Endothelial cell of umbilical vein (primary cell): ENCODE measurements around the gene FGF9. TPM values are rescaled to one million over a fixed set of nuclear protein-coding genes. Genes with fewer than 3 reads are reported as not detected.

ENCODE experiments used
- BruUV-seq: library from RNA; stranded (reverse); fragments of 400-500 nt; replicated peaks from 2 replicates; lab custom pipeline; 2021; lab: Mats Ljungman, UMichigan
- CTCF ChIA-PET: fragments of 300-600, 350-600 bp; sonication (Branson Sonifier 250); formaldehyde crosslinking; loops from one replicate; lab custom pipeline; 2021; ENCODE audit warnings: antibody characterized with exemption, inconsistent platforms; lab: Charles Lee
- POLR2A ChIA-PET: fragments of 300-600, 350-600 bp; sonication (Branson Sonifier 250); formaldehyde crosslinking; loops from one replicate; lab custom pipeline; 2021; ENCODE audit warnings: antibody characterized with exemption, inconsistent platforms; lab: Charles Lee
- DNase-seq: peaks from one replicate; pipeline ENCODE4 v3.0.0-alpha.2; 2011; ENCODE audit warnings: low read depth, low spot score
- FAIRE-seq: peaks from 2 replicates; lab custom pipeline; 2011; peaks lifted over from hg19 to GRCh38; lab: Jason Lieb, UNC
- H2AFZ ChIP-seq: 2 replicates; pipeline ENCODE4 v1.6.0; 2012; ENCODE audit warnings: low read depth, low read length, control low read depth, inconsistent platforms
- H3K27ac ChIP-seq: 2 replicates; pipeline ENCODE4 v1.5.1; 2011; ENCODE audit warnings: low read depth, mild to moderate bottlenecking, control low read depth, low read length, moderate library complexity; ENCODE audit not compliant: insufficient read depth
- H3K27me3 ChIP-seq, 2 experiments: 2 replicates each; pipeline versions ENCODE4 v1.6.0 to v1.6.1; 2011; ENCODE audit warnings: low read length in 2 of 2, mixed read lengths in 1 of 2; ENCODE audit not compliant: control insufficient read depth in 2 of 2, insufficient read depth in 2 of 2
- H3K36me3 ChIP-seq, 2 experiments: 2 replicates in 1 of 2; 3 replicates in 1 of 2; pipeline ENCODE4 v1.5.1; 2011; ENCODE audit warnings: low read length in 2 of 2, mild to moderate bottlenecking in 1 of 2, moderate library complexity in 1 of 2; ENCODE audit not compliant: control insufficient read depth in 2 of 2, insufficient read depth in 2 of 2; ENCODE audit errors: extremely low read depth in 1 of 2
- H3K4me1 ChIP-seq: 3 replicates; pipeline ENCODE4 v1.5.1; 2011; ENCODE audit warnings: mild to moderate bottlenecking, low read length; ENCODE audit not compliant: control insufficient read depth, insufficient read depth; ENCODE audit errors: extremely low read depth
- H3K4me2 ChIP-seq: 2 replicates; pipeline ENCODE4 v1.6.1; 2011; ENCODE audit warnings: low read length, control low read depth, mixed read lengths; ENCODE audit not compliant: insufficient read depth
- H3K4me3 ChIP-seq, 3 experiments: fragments of 200-600 bp in 1 of 3; sonication (generic), shearing (Covaris generic) in 1 of 3; replicated peaks in 1 of 3; 2 replicates each; pipeline ENCODE4 v1.5.1; 2011 to 2016; ENCODE audit warnings: control low read depth in 3 of 3, low read length in 3 of 3, mild to moderate bottlenecking in 2 of 3, inconsistent platforms in 1 of 3, low read depth in 1 of 3, moderate library complexity in 1 of 3; ENCODE audit not compliant: insufficient read depth in 1 of 3
- H3K79me2 ChIP-seq: 2 replicates; pipeline ENCODE4 v1.6.0; 2012; ENCODE audit warnings: low read length, inconsistent platforms; ENCODE audit not compliant: control insufficient read depth, insufficient read depth
- H3K9ac ChIP-seq: replicated peaks from 2 replicates; pipeline ENCODE3; 2011; ENCODE audit warnings: low read length, control low read depth; ENCODE audit not compliant: insufficient read depth; ENCODE audit errors: extremely low read depth
- H3K9me1 ChIP-seq: replicated peaks from 3 replicates; pipeline ENCODE4 v1.6.0; 2011; ENCODE audit warnings: mild to moderate bottlenecking, low read length; ENCODE audit not compliant: control insufficient read depth, insufficient read depth; ENCODE audit errors: extremely low read depth
- H3K9me3 ChIP-seq: replicated peaks from 2 replicates; pipeline ENCODE4 v1.5.1; 2012; ENCODE audit warnings: low read length, inconsistent platforms; ENCODE audit not compliant: control insufficient read depth, insufficient read depth
- H4K20me1 ChIP-seq: replicated peaks from 2 replicates; pipeline ENCODE3; 2011; ENCODE audit warnings: mild to moderate bottlenecking, low read length; ENCODE audit not compliant: control insufficient read depth, insufficient read depth; ENCODE audit errors: extremely low read depth
- EZH2 ChIP-seq: IDR thresholded peaks from 2 replicates; pipeline ENCODE4 v1.6.1; 2012; ENCODE audit warnings: borderline replicate concordance, low read depth, mild to moderate bottlenecking, moderate library complexity, low read length, inconsistent platforms; ENCODE audit not compliant: severe bottlenecking
- FOS ChIP-seq: IDR thresholded peaks from 2 replicates; pipeline ENCODE4 v1.6.1; 2011; ENCODE audit warnings: mild to moderate bottlenecking, low read length, moderate library complexity, borderline replicate concordance; ENCODE audit not compliant: insufficient read depth
- GATA2 ChIP-seq: IDR thresholded peaks from 2 replicates; pipeline ENCODE4 v1.7.0; 2011; ENCODE audit warnings: low read depth, mild to moderate bottlenecking, moderate library complexity, mixed read lengths, low read length; ENCODE audit not compliant: insufficient read length, insufficient read depth
- JUN ChIP-seq: IDR thresholded peaks from 2 replicates; pipeline ENCODE4 v1.6.1; 2011; ENCODE audit warnings: borderline replicate concordance, low read depth; ENCODE audit not compliant: insufficient read length, insufficient read depth
- POLR2A ChIP-seq: IDR thresholded peaks from 2 replicates; pipeline ENCODE4 v1.6.1; 2012; ENCODE audit warnings: low read depth, mild to moderate bottlenecking, control low read depth, low read length
- POLR2AphosphoS5 ChIP-seq: IDR thresholded peaks from 2 replicates; pipeline ENCODE4 v1.6.1; 2012; ENCODE audit warnings: low read depth, mild to moderate bottlenecking, control low read depth, low read length, moderate library complexity; ENCODE audit not compliant: insufficient read depth
- dilution Hi-C: fragments of 300-500 bp; cut with MboI; formaldehyde crosslinking; loops from one replicate; pipeline ENCODE4 v1.15.0; 2019; ENCODE audit warnings: low sequenced_read_pairs; ENCODE audit not compliant: extremely low pct_ligation_motif_present
- intact Hi-C: fragments of 100-400 bp; cut with micrococcal nuclease; formaldehyde crosslinking; loops from one replicate; pipeline ENCODE4 v1.10.0; 2022
- polyA plus RNA-seq, 4 experiments: library from polyadenylated mRNA; depleted of rRNA in 3 of 4; stranded (reverse) in 3 of 4; unstranded in 1 of 4; fragments of >200 nt; gene quantifications; 2 replicates each; pipeline versions ENCODE4 v1.2.1 to v1.2.3, GENCODE V29; 2011 to 2012; ENCODE audit warnings: missing spikeins in 1 of 4
- total RNA-seq: library from RNA; stranded (reverse); gene quantifications from 2 replicates; pipeline ENCODE4 v1.2.3, GENCODE V29; 2021
- TF ChIP-seq, protein P1 (sequence below): IDR thresholded peaks from 2 replicates; pipeline ENCODE4 v1.6.1; 2011; ENCODE audit not compliant: insufficient read depth, insufficient read length

FGF9 gene
- total and polyA plus RNA-seq, 2 donors (not counting 3 experiments of a cell fraction or from before 2014, with no cell fraction given) = not detected

GRCh38 chr13:21745307-21745706, 74.4 kb downstream of the FGF9 start:
- FAIRE-seq (no peak), DNase-seq (no peak)

DNA sequence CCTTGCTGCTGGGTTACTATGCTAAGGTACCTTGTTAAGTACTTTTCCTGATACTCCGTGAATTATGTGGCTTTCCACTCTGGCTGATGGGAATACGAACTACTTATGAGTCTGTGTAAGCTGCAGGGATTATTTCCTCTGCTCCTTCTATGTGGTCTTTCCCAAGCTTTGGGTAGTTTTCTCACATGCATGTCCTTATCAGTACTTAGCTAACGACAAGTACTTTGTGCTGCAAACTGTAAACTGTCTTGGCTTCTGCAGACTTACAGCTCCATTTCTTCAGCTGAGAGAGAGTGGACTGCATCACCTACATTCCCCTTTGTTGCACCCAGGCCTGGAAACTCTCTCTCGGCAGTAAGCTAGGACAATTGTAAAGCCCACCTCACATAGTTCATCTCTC, 76.6 kb downstream of the FGF9 start:
- TF ChIP-seq POLR2A = no peak
- no peak for TF ChIP-seq GATA2
- TF ChIP-seq, protein P1, sequence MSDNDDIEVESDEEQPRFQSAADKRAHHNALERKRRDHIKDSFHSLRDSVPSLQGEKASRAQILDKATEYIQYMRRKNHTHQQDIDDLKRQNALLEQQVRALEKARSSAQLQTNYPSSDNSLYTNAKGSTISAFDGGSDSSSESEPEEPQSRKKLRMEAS = no peak
- TF ChIP-seq FOS = no peak
- TF ChIP-seq JUN = no peak
- H3K36me3 ChIP-seq = no peaks in the 10 kb centered on the region
- H2AFZ ChIP-seq = no peak overlapping the region
- intact Hi-C loops (no loop called here), dilution Hi-C loops (no loop called here)
- no TSS peak for BruUV-seq
- POLR2A ChIA-PET = no interaction called here
- H4K20me1 ChIP-seq = no peaks in the 10 kb centered on the region
- no peak for DNase-seq
- no peaks in the 10 kb centered on the region for H3K4me1 ChIP-seq
- no peaks in the 10 kb centered on the region for H3K27me3 ChIP-seq
- no peak overlapping the region for H3K27ac ChIP-seq
- FAIRE-seq = no peak
- H3K9ac ChIP-seq = no peak overlapping the region
- H3K9me3 ChIP-seq = peaks cover 2% of the 10 kb centered on the region
- CTCF ChIA-PET = no interaction called here
- no peak overlapping the region for H3K4me3 ChIP-seq
- no peak overlapping the region for H3K4me2 ChIP-seq
- H3K79me2 ChIP-seq = no peaks in the 10 kb centered on the region
- H3K9me1 ChIP-seq = no peaks in the 10 kb centered on the region

More at GRCh38 chr13:21745307-21745706, 74.4 kb downstream of the FGF9 start:
- dilution Hi-C loops (no loop called here), intact Hi-C loops (no loop called here)
- no peak overlapping the region for H3K27ac ChIP-seq
- no TSS peak for BruUV-seq
- no peak overlapping the region for H3K4me3 ChIP-seq
- H3K79me2 ChIP-seq = no peaks in the 10 kb centered on the region
- no peaks in the 10 kb centered on the region for H3K4me1 ChIP-seq
- no peaks in the 10 kb centered on the region for H3K27me3 ChIP-seq
- POLR2A ChIA-PET = no interaction called here
- H2AFZ ChIP-seq = no peak overlapping the region
- H3K36me3 ChIP-seq = no peaks in the 10 kb centered on the region
- CTCF ChIA-PET = no interaction called here
- peaks cover 2% of the 10 kb centered on the region for H3K9me3 ChIP-seq
- no peaks in the 10 kb centered on the region for H4K20me1 ChIP-seq
- H3K9ac ChIP-seq = no peak overlapping the region
- H3K9me1 ChIP-seq = no peaks in the 10 kb centered on the region
- H3K4me2 ChIP-seq = no peak overlapping the region
- no peak for TF ChIP-seq EZH2
- no peak for TF ChIP-seq POLR2A
- no peak for TF ChIP-seq POLR2AphosphoS5
- TF ChIP-seq, protein P1 = no peak
- no peak for TF ChIP-seq GATA2
